ENCODE data around the gene CDK17. TPM values are rescaled to one million over a fixed set of nuclear protein-coding genes. Genes with fewer than 3 reads are reported as not detected.

Gene CDK17
- total RNA-seq, 1 experiment from 2014 or later = 21.4 TPM

GRCh38 chr12:96383991-96384390 is 16.2 kb downstream of the CDK17 start:
- H3K4me1 ChIP-seq (ENCODE audit: control insufficient read depth in 1 of 2, insufficient read depth in 2 of 2, low read length in 2 of 2) = no peaks in the 10 kb centered on the region
- ChIA-PET RAD21 (ENCODE audit: low non-redundant PET in 1 of 2, low total read pairs in 2 of 2, uncharacterized antibody in 2 of 2, unreplicated experiment in 2 of 2) (no interaction called here), POLR2A (no interaction called here), CTCF (no interaction called here)
- H3K9me3 ChIP-seq (ENCODE audit: control insufficient read depth in 1 of 2, insufficient read depth in 1 of 2, low read depth in 1 of 2, low read length in 2 of 2) = no peaks in the 10 kb centered on the region
- no peaks in the 10 kb centered on the region for H4K20me1 ChIP-seq (ENCODE audit: insufficient read depth)
- H3K27me3 ChIP-seq (ENCODE audit: insufficient read depth, low read length) = no peaks in the 10 kb centered on the region
- ATAC-seq = no peak
- H3K9ac ChIP-seq (ENCODE audit: low read length) = no peak overlapping the region
- H3K4me3 ChIP-seq (replicated peaks in 1 of 2; ENCODE audit: low read depth in 1 of 2, low read length in 2 of 2) = no peak overlapping the region
- no peak for DNase-seq (ENCODE audit: low read depth, low spot score)
- H3K36me3 ChIP-seq (ENCODE audit: control insufficient read depth in 1 of 2, insufficient read depth in 2 of 2, low read length in 2 of 2) = no peaks in the 10 kb centered on the region
- no peak overlapping the region for H3K27ac ChIP-seq (ENCODE audit: low read depth, low read length)
- intact Hi-C loops (cut with micrococcal nuclease) = no loop called here
- no peak overlapping the region for H2AFZ ChIP-seq (ENCODE audit: low read depth, low read length, poor library complexity, severe bottlenecking)
- TF ChIP-seq YY1 (IDR thresholded peaks at IDR 0.05; ENCODE audit: extremely low read depth, insufficient replicate concordance, low read depth, low read length) (no peak), POLR2A (IDR thresholded peaks at IDR 0.05; ENCODE audit: borderline replicate concordance, extremely low read depth, insufficient read depth, insufficient read length) (no peak), SIN3A (IDR thresholded peaks at IDR 0.05; ENCODE audit: low read depth) (no peak), FOSL1 (IDR thresholded peaks at IDR 0.05; ENCODE audit: low read depth) (no peak), SRF (IDR thresholded peaks at IDR 0.05; ENCODE audit: low read depth) (no peak), MAX (IDR thresholded peaks at IDR 0.05) (no peak), TCF7L2 (IDR thresholded peaks at IDR 0.05; ENCODE audit: borderline replicate concordance, extremely low read depth, insufficient read depth, insufficient read length) (no peak)
- no TSS peak for BruUV-seq (replicated peaks)
- no peaks in the 10 kb centered on the region for H3K9me2 ChIP-seq (ENCODE audit: insufficient read depth)
- no peak overlapping the region for H3K4me2 ChIP-seq (ENCODE audit: low read length)
- H3K79me2 ChIP-seq (ENCODE audit: insufficient read depth, low read length) = peaks cover 93% of the 10 kb centered on the region

GRCh38 chr12:96383371-96383770 is 16.9 kb downstream of the CDK17 start:
- Histone ChIP-seq H3K9me2 (ENCODE audit: insufficient read depth) (no peaks in the 10 kb centered on the region), H3K27ac (ENCODE audit: low read depth, low read length) (no peak overlapping the region), H3K9ac (ENCODE audit: low read length) (no peak overlapping the region), H2AFZ (ENCODE audit: low read depth, low read length, poor library complexity, severe bottlenecking) (no peak overlapping the region), H3K4me1 (ENCODE audit: control insufficient read depth in 1 of 2, insufficient read depth in 2 of 2, low read length in 2 of 2) (no peaks in the 10 kb centered on the region), H3K79me2 (ENCODE audit: insufficient read depth, low read length) (peaks cover 96% of the 10 kb centered on the region), H3K36me3 (ENCODE audit: control insufficient read depth in 1 of 2, insufficient read depth in 2 of 2, low read length in 2 of 2) (no peaks in the 10 kb centered on the region), H3K9me3 (ENCODE audit: control insufficient read depth in 1 of 2, insufficient read depth in 1 of 2, low read depth in 1 of 2, low read length in 2 of 2) (no peaks in the 10 kb centered on the region), H3K4me2 (ENCODE audit: low read length) (no peak overlapping the region), H3K4me3 (replicated peaks in 1 of 2; ENCODE audit: low read depth in 1 of 2, low read length in 2 of 2) (no peak overlapping the region), H3K27me3 (ENCODE audit: insufficient read depth, low read length) (no peaks in the 10 kb centered on the region), H4K20me1 (ENCODE audit: insufficient read depth) (no peaks in the 10 kb centered on the region)
- no peak for DNase-seq (ENCODE audit: low read depth, low spot score)
- ChIA-PET POLR2A (no interaction called here), RAD21 (ENCODE audit: low non-redundant PET in 1 of 2, low total read pairs in 2 of 2, uncharacterized antibody in 2 of 2, unreplicated experiment in 2 of 2) (no interaction called here), CTCF (no interaction called here)
- intact Hi-C loops (cut with micrococcal nuclease) = no loop called here
- BruUV-seq (replicated peaks) = no TSS peak
- ATAC-seq = no peak
- TF ChIP-seq REST (IDR thresholded peaks at IDR 0.05; ENCODE audit: low read depth) (no peak), EGR1 (IDR thresholded peaks at IDR 0.05; ENCODE audit: low read depth) (no peak), SIN3A (IDR thresholded peaks at IDR 0.05; ENCODE audit: low read depth) (no peak), CTCF (IDR thresholded peaks at IDR 0.05 in 2 of 3, conservative IDR thresholded peaks at IDR 0.05 in 1 of 3; ENCODE audit: borderline replicate concordance in 1 of 3, insufficient read depth in 1 of 3, low read depth in 2 of 3, low read length in 2 of 3) (no peak), RAD21 (IDR thresholded peaks at IDR 0.05; ENCODE audit: low read depth) (no peak), MAX (IDR thresholded peaks at IDR 0.05) (no peak), JUND (IDR thresholded peaks at IDR 0.05) (no peak), EZH2phosphoT487 (IDR thresholded peaks at IDR 0.05; ENCODE audit: borderline replicate concordance) (no peak)

All from HCT116 (cell line).